ENCODE data around the gene MTCP1. TPM values are rescaled to one million over a fixed set of nuclear protein-coding genes. Genes with fewer than 3 reads are reported as not detected.

Gene MTCP1
- total and polyA plus RNA-seq, 9 of the 15 experiments (the other 6 are each of a cell fraction or from before 2014, with no cell fraction given): 12.7 to 28.0 (median 22.9) TPM

GRCh38 chrX:155023907-155024833, 46.8 kb downstream of the MTCP1 start (continued):
- TF ChIP-seq NR2C2 (CRISPR knock-in tag; IDR thresholded peaks at IDR 0.05): no peak
- 0 out of 2 replicates have a peak, but pooled peaks have one; percentile 19 for TF ChIP-seq NR2C2 (tag; IDR thresholded peaks at IDR 0.05)
- TF ChIP-seq MEF2D (tag; conservative IDR thresholded peaks at IDR 0.05; ENCODE audit: low read depth): no peak
- TF ChIP-seq ARID1B (IDR thresholded peaks at IDR 0.05): peak; percentile 51; the same call in 1 of the 2 replicates
- TF ChIP-seq ELF1 (tag; IDR thresholded peaks at IDR 0.05): no peak
- TF ChIP-seq KDM4B (IDR thresholded peaks at IDR 0.05; ENCODE audit: borderline replicate concordance in 2 of 2, low read depth in 1 of 2): no peak
- no peak for TF ChIP-seq DIDO1 (tag; IDR thresholded peaks at IDR 0.05; ENCODE audit: low read depth)
- no peak for TF ChIP-seq ZNF311 (CRISPR knock-in tag; IDR thresholded peaks at IDR 0.05)
- TF ChIP-seq MAFF (IDR thresholded peaks at IDR 0.05; ENCODE audit: low read length): no peak
- no peak for TF ChIP-seq NR2F6 (CRISPR knock-in tag; IDR thresholded peaks at IDR 0.05)
- TF ChIP-seq XRCC4 (IDR thresholded peaks at IDR 0.05; ENCODE audit: extremely low read depth, insufficient read depth, insufficient read length): no peak
- TF ChIP-seq, protein P1, sequence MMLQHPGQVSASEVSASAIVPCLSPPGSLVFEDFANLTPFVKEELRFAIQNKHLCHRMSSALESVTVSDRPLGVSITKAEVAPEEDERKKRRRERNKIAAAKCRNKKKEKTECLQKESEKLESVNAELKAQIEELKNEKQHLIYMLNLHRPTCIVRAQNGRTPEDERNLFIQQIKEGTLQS (IDR thresholded peaks at IDR 0.05): peak; percentile 26; the same call in 1 of the 2 replicates
- TF ChIP-seq, protein P1 (CRISPR knock-in tag; conservative IDR thresholded peaks at IDR 0.05): no peak
- no peak for TF ChIP-seq ERF (CRISPR knock-in tag; IDR thresholded peaks at IDR 0.05)
- no peak for TF ChIP-seq ZNF780A (CRISPR knock-in tag; IDR thresholded peaks at IDR 0.05)
- TF ChIP-seq UBTF (IDR thresholded peaks at IDR 0.05; ENCODE audit: borderline replicate concordance in 1 of 2, low read depth in 2 of 2, low read length in 2 of 2): no peak
- TF ChIP-seq CEBPB (tag; IDR thresholded peaks at IDR 0.05): no peak
- TF ChIP-seq NONO (IDR thresholded peaks at IDR 0.05; ENCODE audit: low read depth in 2 of 2, low read length in 1 of 2): no peak
- no peak for TF ChIP-seq ZBTB34 (CRISPR knock-in tag; IDR thresholded peaks at IDR 0.05)
- TF ChIP-seq ZFP36 (IDR thresholded peaks at IDR 0.05; ENCODE audit: low read depth, low read length, partially characterized antibody): peak; percentile 56
- no peak for TF ChIP-seq FOS (IDR thresholded peaks at IDR 0.05; ENCODE audit: extremely low read depth, insufficient read length)
- TF ChIP-seq CBX2 (IDR thresholded peaks at IDR 0.05; ENCODE audit: insufficient read depth, low read length, poor library complexity, severe bottlenecking): no peak
- TF ChIP-seq TFAM (CRISPR knock-in tag; conservative IDR thresholded peaks at IDR 0.05): no peak
- no peak for TF ChIP-seq RFX7 (CRISPR knock-in tag; IDR thresholded peaks at IDR 0.05)
- TF ChIP-seq BCOR (IDR thresholded peaks at IDR 0.05): peak; percentile 67; the same call in 1 of the 2 replicates
